HEK293 (cell line): ENCODE results near the gene ATG10.

Source experiments
- CTCF ChIA-PET: fragments of 350-600 bp; formaldehyde crosslinking; extraction: SDS; loops from one replicate; lab custom pipeline; 2021; ENCODE audit warnings: antibody characterized with exemption; lab: Yijun Ruan, JAX
- POLR2A ChIA-PET: fragments of 300-600 bp; formaldehyde crosslinking; extraction: SDS; loops from one replicate; lab custom pipeline; 2020; ENCODE audit warnings: antibody characterized with exemption, inconsistent platforms; lab: Yijun Ruan, JAX
- H3K27ac ChIP-seq: fragments of 200-500 bp; sonication (Bioruptor generic); 2 replicates; pipeline ENCODE4 v1.5.1; 2014; ENCODE audit warnings: low read depth, low read length, control low read depth, inconsistent platforms; ENCODE audit errors: extremely low read depth
- H3K36me3 ChIP-seq, 2 experiments: fragments of 200-500 bp in 1 of 2; sonication (Bioruptor generic) in 1 of 2; 1 replicate in 1 of 2; 2 replicates in 1 of 2; pipeline ENCODE4 v1.5.1; 2014 to 2017; ENCODE audit warnings: inconsistent platforms in 2 of 2, low read length in 2 of 2; ENCODE audit not compliant: control insufficient read depth in 2 of 2, insufficient read depth in 1 of 2
- H3K4me1 ChIP-seq: fragments of 200-500 bp; sonication (Bioruptor generic); 2 replicates; pipeline ENCODE4 v1.5.1; 2014; ENCODE audit warnings: mild to moderate bottlenecking, low read length, inconsistent platforms; ENCODE audit not compliant: control insufficient read depth, insufficient read depth
- H3K4me3 ChIP-seq: 2 replicates; pipeline ENCODE4 v1.5.1; 2011; ENCODE audit warnings: low read depth, mild to moderate bottlenecking, control low read depth, low read length, moderate library complexity
- H3K9me3 ChIP-seq: fragments of 200-500 bp; sonication (Bioruptor generic); 2 replicates; pipeline ENCODE4 v1.5.1; 2014; ENCODE audit warnings: low read depth, low read length, inconsistent platforms; ENCODE audit not compliant: control insufficient read depth, insufficient read depth
- HIC1 ChIP-seq: fragments of 450-650 bp; formaldehyde crosslinking; IDR thresholded peaks from 2 replicates; pipeline ENCODE4 v1.5.1; 2016; ENCODE audit warnings: missing biosample characterization, missing genetic modification characterization
- ZNF37A ChIP-seq: fragments of 450-650 bp; IDR thresholded peaks from 2 replicates; pipeline ENCODE4 v1.5.1; 2018; ENCODE audit warnings: missing biosample characterization, missing genetic modification characterization
- ZNF404 ChIP-seq: fragments of 450-650 bp; formaldehyde crosslinking; IDR thresholded peaks from 2 replicates; pipeline ENCODE4 v1.5.1; 2017; ENCODE audit warnings: missing biosample characterization, missing genetic modification characterization
- ZNF449 ChIP-seq: fragments of 450-650 bp; formaldehyde crosslinking; IDR thresholded peaks from 2 replicates; pipeline ENCODE4 v1.5.1; 2017; ENCODE audit warnings: missing biosample characterization, mild to moderate bottlenecking, missing genetic modification characterization, moderate library complexity
- ZNF48 ChIP-seq: fragments of 450-650 bp; formaldehyde crosslinking; IDR thresholded peaks from 2 replicates; pipeline ENCODE4 v1.5.1; 2016; ENCODE audit warnings: missing biosample characterization, missing genetic modification characterization
- ZNF513 ChIP-seq: fragments of 450-650 bp; IDR thresholded peaks from 2 replicates; pipeline ENCODE4 v1.5.1; 2018; ENCODE audit warnings: missing biosample characterization, missing genetic modification characterization
- TF ChIP-seq, protein P1 (sequence below): sonication (generic); formaldehyde crosslinking; IDR thresholded peaks from 2 replicates; pipeline ENCODE4 v1.8.1; 2022; ENCODE audit warnings: mild to moderate bottlenecking, moderate library complexity, missing genetic modification reagents
- TF ChIP-seq, protein P2 (sequence below): fragments of 450-650 bp; formaldehyde crosslinking; IDR thresholded peaks from 2 replicates; pipeline ENCODE4 v1.5.1; 2016; ENCODE audit warnings: missing biosample characterization, missing genetic modification characterization
- TF ChIP-seq, protein P3 (sequence below): fragments of 450-650 bp; formaldehyde crosslinking; optimal IDR thresholded peaks from 2 replicates; pipeline ENCODE3; 2016; ENCODE audit warnings: missing biosample characterization, mild to moderate bottlenecking, missing genetic modification characterization
- TF ChIP-seq, protein P4 (sequence below): fragments of 450-650 bp; formaldehyde crosslinking; IDR thresholded peaks from 2 replicates; pipeline ENCODE4 v1.5.1; 2016; ENCODE audit warnings: missing biosample characterization, missing genetic modification characterization
- TF ChIP-seq, protein P5 (sequence below): fragments of 450-650 bp; formaldehyde crosslinking; IDR thresholded peaks from 2 replicates; pipeline ENCODE4 v1.5.1; 2017; ENCODE audit warnings: missing biosample characterization, missing genetic modification characterization

Gene ATG10

DNA sequence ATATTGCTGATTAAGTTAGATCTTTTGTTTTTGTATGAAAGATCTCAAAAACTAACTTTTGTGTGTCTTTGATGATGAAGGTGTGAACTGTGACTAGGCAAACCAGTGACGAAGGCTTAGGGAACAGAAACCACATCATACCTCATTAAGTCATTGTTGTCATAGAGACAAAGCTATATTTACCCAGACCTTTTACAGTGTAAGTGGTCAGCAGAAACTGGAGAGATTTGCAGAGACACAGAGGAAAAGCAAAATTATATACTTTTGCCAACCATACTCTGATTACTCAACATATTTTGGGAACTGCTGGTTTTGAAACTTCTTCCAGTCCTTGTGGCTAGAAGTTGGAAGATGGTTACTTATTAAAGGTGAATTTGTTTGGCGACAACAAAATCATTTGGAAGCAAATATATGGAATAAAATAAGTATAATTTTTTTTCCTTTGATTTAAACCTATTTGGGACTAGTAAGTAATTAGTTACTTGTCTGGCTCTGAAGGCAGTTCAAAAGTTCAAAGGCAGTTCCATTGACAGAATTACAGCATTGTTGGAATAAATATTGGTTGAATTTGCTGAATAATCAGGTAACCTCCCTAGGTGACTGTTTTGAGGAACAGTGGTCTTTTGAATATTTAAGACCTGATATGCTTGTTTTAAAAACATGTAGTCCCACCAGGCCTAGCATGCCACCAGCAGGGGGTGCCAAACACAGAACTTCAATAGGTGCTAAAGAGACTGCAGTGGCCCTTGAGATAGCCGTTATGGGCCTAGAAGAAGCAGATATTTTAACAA is 202.5 kb downstream of the ATG10 start:
- H3K27ac ChIP-seq, result no peak overlapping the region
- H3K9me3 ChIP-seq, result no peaks in the 10 kb centered on the region
- 0 out of 2 replicates have a peak, but pooled peaks have one; percentile 45 for TF ChIP-seq ZNF513 (tag by site-specific recombination)
- TF ChIP-seq, protein P1, sequence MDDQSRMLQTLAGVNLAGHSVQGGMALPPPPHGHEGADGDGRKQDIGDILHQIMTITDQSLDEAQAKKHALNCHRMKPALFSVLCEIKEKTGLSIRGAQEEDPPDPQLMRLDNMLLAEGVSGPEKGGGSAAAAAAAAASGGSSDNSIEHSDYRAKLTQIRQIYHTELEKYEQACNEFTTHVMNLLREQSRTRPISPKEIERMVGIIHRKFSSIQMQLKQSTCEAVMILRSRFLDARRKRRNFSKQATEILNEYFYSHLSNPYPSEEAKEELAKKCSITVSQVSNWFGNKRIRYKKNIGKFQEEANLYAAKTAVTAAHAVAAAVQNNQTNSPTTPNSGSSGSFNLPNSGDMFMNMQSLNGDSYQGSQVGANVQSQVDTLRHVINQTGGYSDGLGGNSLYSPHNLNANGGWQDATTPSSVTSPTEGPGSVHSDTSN (CRISPR knock-in tag), result no peak
- TF ChIP-seq ZNF48 (tag by site-specific recombination), result no peak
- TF ChIP-seq, protein P2, sequence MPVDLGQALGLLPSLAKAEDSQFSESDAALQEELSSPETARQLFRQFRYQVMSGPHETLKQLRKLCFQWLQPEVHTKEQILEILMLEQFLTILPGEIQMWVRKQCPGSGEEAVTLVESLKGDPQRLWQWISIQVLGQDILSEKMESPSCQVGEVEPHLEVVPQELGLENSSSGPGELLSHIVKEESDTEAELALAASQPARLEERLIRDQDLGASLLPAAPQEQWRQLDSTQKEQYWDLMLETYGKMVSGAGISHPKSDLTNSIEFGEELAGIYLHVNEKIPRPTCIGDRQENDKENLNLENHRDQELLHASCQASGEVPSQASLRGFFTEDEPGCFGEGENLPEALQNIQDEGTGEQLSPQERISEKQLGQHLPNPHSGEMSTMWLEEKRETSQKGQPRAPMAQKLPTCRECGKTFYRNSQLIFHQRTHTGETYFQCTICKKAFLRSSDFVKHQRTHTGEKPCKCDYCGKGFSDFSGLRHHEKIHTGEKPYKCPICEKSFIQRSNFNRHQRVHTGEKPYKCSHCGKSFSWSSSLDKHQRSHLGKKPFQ, result peak; percentile 74
- TF ChIP-seq, protein P3, sequence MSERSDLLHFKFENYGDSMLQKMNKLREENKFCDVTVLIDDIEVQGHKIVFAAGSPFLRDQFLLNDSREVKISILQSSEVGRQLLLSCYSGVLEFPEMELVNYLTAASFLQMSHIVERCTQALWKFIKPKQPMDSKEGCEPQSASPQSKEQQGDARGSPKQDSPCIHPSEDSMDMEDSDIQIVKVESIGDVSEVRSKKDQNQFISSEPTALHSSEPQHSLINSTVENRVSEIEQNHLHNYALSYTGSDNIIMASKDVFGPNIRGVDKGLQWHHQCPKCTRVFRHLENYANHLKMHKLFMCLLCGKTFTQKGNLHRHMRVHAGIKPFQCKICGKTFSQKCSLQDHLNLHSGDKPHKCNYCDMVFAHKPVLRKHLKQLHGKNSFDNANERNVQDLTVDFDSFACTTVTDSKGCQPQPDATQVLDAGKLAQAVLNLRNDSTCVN, result no peak
- TF ChIP-seq HIC1 (tag by site-specific recombination), result no peak
- TF ChIP-seq, protein P4, sequence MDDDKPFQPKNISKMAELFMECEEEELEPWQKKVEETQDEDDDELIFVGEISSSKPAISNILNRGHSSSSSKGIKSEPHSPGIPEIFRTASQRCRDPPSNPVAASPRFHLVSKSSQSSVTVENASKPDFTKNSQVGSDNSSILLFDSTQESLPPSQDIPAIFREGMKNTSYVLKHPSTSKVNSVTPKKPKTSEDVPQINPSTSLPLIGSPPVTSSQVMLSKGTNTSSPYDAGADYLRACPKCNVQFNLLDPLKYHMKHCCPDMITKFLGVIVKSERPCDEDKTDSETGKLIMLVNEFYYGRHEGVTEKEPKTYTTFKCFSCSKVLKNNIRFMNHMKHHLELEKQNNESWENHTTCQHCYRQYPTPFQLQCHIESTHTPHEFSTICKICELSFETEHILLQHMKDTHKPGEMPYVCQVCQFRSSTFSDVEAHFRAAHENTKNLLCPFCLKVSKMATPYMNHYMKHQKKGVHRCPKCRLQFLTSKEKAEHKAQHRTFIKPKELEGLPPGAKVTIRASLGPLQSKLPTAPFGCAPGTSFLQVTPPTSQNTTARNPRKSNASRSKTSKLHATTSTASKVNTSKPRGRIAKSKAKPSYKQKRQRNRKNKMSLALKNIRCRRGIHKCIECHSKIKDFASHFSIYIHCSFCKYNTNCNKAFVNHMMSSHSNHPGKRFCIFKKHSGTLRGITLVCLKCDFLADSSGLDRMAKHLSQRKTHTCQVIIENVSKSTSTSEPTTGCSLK, result no peak
- no peak for TF ChIP-seq ZNF404 (tag by site-specific recombination)
- no peak for TF ChIP-seq ZNF37A
- no peak for TF ChIP-seq ZNF449 (tag by site-specific recombination)
- TF ChIP-seq, protein P5, sequence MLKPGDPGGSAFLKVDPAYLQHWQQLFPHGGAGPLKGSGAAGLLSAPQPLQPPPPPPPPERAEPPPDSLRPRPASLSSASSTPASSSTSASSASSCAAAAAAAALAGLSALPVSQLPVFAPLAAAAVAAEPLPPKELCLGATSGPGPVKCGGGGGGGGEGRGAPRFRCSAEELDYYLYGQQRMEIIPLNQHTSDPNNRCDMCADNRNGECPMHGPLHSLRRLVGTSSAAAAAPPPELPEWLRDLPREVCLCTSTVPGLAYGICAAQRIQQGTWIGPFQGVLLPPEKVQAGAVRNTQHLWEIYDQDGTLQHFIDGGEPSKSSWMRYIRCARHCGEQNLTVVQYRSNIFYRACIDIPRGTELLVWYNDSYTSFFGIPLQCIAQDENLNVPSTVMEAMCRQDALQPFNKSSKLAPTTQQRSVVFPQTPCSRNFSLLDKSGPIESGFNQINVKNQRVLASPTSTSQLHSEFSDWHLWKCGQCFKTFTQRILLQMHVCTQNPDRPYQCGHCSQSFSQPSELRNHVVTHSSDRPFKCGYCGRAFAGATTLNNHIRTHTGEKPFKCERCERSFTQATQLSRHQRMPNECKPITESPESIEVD (tag by site-specific recombination), result no peak
- no peaks in the 10 kb centered on the region for H3K36me3 ChIP-seq
- no peak overlapping the region for H3K4me3 ChIP-seq
- POLR2A ChIA-PET, result no interaction called here
- CTCF ChIA-PET, result interaction anchor here (0.7 to 3.5 kb wide), 5 partner anchors 10 to 1774 kb away, joined by 3 to 17 read pairs (median 4); no protein-coding TSS in a partner anchor
- H3K4me1 ChIP-seq, result no peaks in the 10 kb centered on the region
